ENCODE results near the gene ADAMTSL1. TPM values are rescaled to one million over a fixed set of nuclear protein-coding genes. Genes with fewer than 3 reads are reported as not detected.

Gene ADAMTSL1
- total and polyA plus RNA-seq, 9 of the 15 experiments (the other 6 are each of a cell fraction or from before 2014, with no cell fraction given), result 0.01 TPM; not detected in 8

DNA sequence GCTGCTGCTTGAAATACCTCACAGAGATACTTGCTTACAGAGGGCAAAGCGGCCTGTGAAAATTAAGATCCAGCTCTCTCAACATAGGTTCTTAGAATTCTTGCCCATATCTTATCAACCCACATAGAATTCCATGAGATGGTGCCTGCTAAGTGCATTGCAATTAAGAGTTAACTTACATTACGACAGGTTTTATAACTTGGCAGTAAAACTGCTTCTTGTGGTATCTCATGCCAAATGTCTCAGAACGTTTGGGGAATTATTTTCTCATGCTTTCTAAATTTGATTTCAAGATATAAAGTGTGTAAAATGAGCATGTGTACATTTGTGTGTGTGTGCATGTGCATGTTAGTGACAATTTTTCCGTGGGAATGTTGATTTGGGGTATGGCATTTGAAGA lies 297.8 kb downstream of the ADAMTSL1 start (continued):
- TF ChIP-seq, protein P1, sequence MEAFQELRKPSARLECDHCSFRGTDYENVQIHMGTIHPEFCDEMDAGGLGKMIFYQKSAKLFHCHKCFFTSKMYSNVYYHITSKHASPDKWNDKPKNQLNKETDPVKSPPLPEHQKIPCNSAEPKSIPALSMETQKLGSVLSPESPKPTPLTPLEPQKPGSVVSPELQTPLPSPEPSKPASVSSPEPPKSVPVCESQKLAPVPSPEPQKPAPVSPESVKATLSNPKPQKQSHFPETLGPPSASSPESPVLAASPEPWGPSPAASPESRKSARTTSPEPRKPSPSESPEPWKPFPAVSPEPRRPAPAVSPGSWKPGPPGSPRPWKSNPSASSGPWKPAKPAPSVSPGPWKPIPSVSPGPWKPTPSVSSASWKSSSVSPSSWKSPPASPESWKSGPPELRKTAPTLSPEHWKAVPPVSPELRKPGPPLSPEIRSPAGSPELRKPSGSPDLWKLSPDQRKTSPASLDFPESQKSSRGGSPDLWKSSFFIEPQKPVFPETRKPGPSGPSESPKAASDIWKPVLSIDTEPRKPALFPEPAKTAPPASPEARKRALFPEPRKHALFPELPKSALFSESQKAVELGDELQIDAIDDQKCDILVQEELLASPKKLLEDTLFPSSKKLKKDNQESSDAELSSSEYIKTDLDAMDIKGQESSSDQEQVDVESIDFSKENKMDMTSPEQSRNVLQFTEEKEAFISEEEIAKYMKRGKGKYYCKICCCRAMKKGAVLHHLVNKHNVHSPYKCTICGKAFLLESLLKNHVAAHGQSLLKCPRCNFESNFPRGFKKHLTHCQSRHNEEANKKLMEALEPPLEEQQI (IDR thresholded peaks at IDR 0.05), result no peak

DNA sequence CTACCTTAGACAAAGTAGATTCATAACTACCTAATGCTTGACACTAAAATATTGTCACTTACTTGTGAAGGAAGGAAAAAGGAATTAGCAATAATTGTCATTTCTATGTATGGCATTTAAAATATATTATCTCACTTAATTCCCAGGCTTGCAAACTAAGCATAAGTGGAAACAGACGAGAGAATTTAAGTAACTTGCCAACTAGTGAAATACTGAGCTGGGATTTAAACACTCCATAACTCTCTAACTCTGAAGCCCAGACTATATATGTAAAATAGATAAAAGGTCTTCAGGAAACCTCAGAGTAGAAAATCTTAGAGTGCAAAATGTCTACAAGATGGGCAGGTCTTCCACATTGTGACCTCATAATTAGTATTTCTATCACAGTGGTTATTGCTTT lies 301.3 kb downstream of the ADAMTSL1 start:
- Histone ChIP-seq H3K9me3 (replicated peaks; ENCODE audit: control insufficient read depth, insufficient read depth, low read depth, low read length) (no peaks in the 10 kb centered on the region), H3K36me3 (ENCODE audit: control insufficient read depth, insufficient read depth, low read length) (no peaks in the 10 kb centered on the region), H3K4me3 (no peak overlapping the region), H3K79me2 (ENCODE audit: control insufficient read depth, insufficient read depth, low read length) (no peaks in the 10 kb centered on the region), H3K27me3 (ENCODE audit: control insufficient read depth in 2 of 2, insufficient read depth in 2 of 2, low read length in 2 of 2) (peaks cover 0 to 19% of the 10 kb centered on the region in 2 experiments; a peak in 3 of 5 replicates), H3K4me2 (ENCODE audit: insufficient read depth, low read length) (no peak overlapping the region), H3K9ac (ENCODE audit: insufficient read depth in 1 of 2, low read depth in 2 of 2, low read length in 2 of 2) (no peak overlapping the region), H3K27ac (ENCODE audit: extremely low read depth, low read depth, low read length) (no peak overlapping the region), H3K9me1 (ENCODE audit: control insufficient read depth, insufficient read depth, low read length) (no peaks in the 10 kb centered on the region), H3K4me1 (replicated peaks in 1 of 2; ENCODE audit: control insufficient read depth in 2 of 2, insufficient read depth in 2 of 2, low read length in 2 of 2) (peaks cover 0 to 7% of the 10 kb centered on the region in 2 experiments; a peak in 1 of 5 replicates), H4K20me1 (replicated peaks; ENCODE audit: control insufficient read depth, insufficient read depth, low read length) (no peaks in the 10 kb centered on the region), H2AFZ (ENCODE audit: low read depth, low read length) (no peak overlapping the region)
- no peak for FAIRE-seq
- in situ Hi-C loops (cut with MboI), result loop anchor here (25.0 kb wide), 1 partner anchor 687 kb away; no protein-coding TSS in a partner anchor
- 0% methylated on average over 1 of the region's 1 CpG for WGBS (ENCODE audit: insufficient coverage, low coverage, missing lambda C conversion rate)
- CTCF ChIA-PET (ENCODE audit: low intra/inter-chr PET ratio), result no interaction called here
- POLR2A ChIA-PET, result interaction anchor here (1.6 kb wide), 1 partner anchor 9 kb away, joined by 5 read pairs; no protein-coding TSS in a partner anchor
- intact Hi-C loops (cut with micrococcal nuclease), result no loop called here
- BruUV-seq (replicated peaks), result no TSS peak
- ATAC-seq, result no peak
- DNase-seq (ENCODE audit: extremely low read depth in 1 of 4, low spot score in 3 of 4), result no peak
- TF ChIP-seq NR2F6 (CRISPR knock-in tag; IDR thresholded peaks at IDR 0.05) (no peak), BMI1 (IDR thresholded peaks at IDR 0.05; ENCODE audit: low read length) (no peak), CREB1 (IDR thresholded peaks at IDR 0.05) (no peak), CREB1 (CRISPR knock-in tag; IDR thresholded peaks at IDR 0.05) (no peak), BHLHE40 (IDR thresholded peaks at IDR 0.05; ENCODE audit: low read length) (no peak), BCOR (IDR thresholded peaks at IDR 0.05) (no peak), ZNF561 (CRISPR knock-in tag; conservative IDR thresholded peaks at IDR 0.05) (no peak), NCOA1 (IDR thresholded peaks at IDR 0.05; ENCODE audit: low read depth) (no peak), TCFL5 (CRISPR knock-in tag; conservative IDR thresholded peaks at IDR 0.05) (no peak)
- TF ChIP-seq, protein P2, sequence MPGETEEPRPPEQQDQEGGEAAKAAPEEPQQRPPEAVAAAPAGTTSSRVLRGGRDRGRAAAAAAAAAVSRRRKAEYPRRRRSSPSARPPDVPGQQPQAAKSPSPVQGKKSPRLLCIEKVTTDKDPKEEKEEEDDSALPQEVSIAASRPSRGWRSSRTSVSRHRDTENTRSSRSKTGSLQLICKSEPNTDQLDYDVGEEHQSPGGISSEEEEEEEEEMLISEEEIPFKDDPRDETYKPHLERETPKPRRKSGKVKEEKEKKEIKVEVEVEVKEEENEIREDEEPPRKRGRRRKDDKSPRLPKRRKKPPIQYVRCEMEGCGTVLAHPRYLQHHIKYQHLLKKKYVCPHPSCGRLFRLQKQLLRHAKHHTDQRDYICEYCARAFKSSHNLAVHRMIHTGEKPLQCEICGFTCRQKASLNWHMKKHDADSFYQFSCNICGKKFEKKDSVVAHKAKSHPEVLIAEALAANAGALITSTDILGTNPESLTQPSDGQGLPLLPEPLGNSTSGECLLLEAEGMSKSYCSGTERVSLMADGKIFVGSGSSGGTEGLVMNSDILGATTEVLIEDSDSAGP (CRISPR knock-in tag; IDR thresholded peaks at IDR 0.05), result no peak
- TF ChIP-seq, protein P3, sequence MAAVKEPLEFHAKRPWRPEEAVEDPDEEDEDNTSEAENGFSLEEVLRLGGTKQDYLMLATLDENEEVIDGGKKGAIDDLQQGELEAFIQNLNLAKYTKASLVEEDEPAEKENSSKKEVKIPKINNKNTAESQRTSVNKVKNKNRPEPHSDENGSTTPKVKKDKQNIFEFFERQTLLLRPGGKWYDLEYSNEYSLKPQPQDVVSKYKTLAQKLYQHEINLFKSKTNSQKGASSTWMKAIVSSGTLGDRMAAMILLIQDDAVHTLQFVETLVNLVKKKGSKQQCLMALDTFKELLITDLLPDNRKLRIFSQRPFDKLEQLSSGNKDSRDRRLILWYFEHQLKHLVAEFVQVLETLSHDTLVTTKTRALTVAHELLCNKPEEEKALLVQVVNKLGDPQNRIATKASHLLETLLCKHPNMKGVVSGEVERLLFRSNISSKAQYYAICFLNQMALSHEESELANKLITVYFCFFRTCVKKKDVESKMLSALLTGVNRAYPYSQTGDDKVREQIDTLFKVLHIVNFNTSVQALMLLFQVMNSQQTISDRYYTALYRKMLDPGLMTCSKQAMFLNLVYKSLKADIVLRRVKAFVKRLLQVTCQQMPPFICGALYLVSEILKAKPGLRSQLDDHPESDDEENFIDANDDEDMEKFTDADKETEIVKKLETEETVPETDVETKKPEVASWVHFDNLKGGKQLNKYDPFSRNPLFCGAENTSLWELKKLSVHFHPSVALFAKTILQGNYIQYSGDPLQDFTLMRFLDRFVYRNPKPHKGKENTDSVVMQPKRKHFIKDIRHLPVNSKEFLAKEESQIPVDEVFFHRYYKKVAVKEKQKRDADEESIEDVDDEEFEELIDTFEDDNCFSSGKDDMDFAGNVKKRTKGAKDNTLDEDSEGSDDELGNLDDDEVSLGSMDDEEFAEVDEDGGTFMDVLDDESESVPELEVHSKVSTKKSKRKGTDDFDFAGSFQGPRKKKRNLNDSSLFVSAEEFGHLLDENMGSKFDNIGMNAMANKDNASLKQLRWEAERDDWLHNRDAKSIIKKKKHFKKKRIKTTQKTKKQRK (IDR thresholded peaks at IDR 0.05; ENCODE audit: borderline replicate concordance, low read depth, low read length), result no peak
- TF ChIP-seq, protein P4, sequence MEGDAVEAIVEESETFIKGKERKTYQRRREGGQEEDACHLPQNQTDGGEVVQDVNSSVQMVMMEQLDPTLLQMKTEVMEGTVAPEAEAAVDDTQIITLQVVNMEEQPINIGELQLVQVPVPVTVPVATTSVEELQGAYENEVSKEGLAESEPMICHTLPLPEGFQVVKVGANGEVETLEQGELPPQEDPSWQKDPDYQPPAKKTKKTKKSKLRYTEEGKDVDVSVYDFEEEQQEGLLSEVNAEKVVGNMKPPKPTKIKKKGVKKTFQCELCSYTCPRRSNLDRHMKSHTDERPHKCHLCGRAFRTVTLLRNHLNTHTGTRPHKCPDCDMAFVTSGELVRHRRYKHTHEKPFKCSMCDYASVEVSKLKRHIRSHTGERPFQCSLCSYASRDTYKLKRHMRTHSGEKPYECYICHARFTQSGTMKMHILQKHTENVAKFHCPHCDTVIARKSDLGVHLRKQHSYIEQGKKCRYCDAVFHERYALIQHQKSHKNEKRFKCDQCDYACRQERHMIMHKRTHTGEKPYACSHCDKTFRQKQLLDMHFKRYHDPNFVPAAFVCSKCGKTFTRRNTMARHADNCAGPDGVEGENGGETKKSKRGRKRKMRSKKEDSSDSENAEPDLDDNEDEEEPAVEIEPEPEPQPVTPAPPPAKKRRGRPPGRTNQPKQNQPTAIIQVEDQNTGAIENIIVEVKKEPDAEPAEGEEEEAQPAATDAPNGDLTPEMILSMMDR (IDR thresholded peaks at IDR 0.05 in 2 of 3, conservative IDR thresholded peaks at IDR 0.05 in 1 of 3; ENCODE audit: insufficient read depth in 2 of 3, low read depth in 1 of 3, low read length in 3 of 3), result no peak

Measured in K562 (cell line).